Activated T-cell treated with anti-CD3 and anti-CD28 coated beads, Interleukin-2, amount 50 U/mL, for 48 hours (primary cell): ENCODE data around the gene VPS26C.

Experiments
- DNase-seq, 2 experiments: peaks; one replicate each; pipeline ENCODE4 v3.0.0-alpha.2; 2020

The VPS26C gene

DNA sequence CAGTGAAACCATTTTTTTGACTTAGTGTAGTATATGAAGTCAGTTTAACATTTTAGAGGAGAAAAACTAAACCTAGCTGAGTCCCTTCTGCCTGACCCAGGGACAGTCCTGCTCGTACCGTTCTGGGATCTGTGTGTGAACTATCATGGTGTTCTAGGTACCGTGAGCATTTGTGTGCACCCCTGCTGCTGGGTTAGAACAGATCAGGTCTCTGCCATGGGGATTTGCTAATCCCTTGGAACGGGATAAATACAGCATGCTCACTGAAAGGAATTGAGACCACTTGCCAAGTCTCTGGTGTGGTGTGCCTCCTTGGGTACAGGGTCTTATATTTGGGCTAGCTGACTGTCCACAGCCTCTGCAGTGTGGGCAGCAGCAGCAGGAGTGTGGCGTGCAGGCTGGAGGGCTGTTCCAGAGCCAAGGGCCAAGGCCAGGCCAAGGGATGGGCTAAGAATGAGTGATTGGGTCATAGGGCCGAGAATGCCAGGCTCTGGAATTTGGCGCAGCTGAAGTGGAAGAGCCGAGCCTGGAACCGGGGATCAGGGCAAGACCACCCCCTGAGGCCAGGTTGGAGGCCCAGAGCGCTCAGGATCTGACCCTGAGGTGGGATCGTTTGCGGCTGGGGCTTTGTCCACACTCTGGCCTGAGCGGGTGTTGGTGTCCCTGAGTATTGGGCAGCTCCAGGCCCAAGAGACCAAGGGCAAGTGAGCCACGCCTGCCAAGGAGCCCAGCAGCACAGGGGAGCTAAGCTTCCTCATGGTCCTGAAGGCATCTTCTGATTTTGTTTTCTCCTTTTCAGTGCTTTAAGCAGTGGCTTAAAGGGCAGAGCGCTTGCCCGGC lies 66.3 kb downstream of the VPS26C start:
- DNase-seq: no peak

DNA sequence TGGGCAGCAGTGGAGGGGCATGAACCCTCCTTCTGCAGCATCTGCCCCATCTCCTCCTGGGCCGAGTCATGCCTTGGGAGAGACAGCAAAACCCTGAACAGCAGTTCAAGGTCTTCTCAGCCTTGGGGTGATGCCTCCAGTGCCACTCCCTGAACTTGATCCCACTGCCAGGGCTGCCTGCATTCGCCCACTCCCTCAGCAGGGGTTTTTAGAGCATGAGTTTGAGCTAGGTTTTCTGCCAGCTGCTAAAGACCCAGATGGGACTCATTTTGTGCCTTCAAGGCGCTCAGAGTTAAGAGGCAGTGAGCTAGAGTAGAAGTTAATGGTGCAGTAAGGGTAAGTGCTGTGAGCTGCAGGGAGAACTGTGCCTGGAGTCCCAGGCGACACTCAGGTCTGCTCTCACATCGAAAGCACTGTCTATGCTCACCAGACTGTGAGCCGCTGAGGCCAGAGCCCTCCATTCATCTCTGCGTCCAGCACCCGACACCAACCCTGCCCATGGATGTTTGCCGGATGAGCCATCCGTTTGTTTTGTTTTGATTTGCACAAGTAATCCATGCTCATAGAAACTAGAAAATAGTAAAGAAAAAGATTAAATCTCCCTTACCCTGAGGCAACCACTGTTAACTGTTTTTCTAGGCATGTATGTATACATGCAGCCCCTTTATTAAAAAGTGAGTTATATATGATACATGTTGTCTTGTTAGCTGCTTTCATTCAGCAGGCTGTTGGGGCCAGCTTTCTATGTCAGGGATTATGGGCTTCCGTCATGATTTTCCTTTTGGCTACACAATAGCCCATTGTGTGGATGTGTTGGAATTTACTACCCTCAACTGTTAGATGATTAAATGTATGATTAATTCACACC lies 67.8 kb downstream of the VPS26C start:
- DNase-seq: no peak

- DNase-seq: no peak
Observed at GRCh38 chr21:37197746-37198145, 69.4 kb downstream of the VPS26C start.

- DNase-seq: no peak
Observed at GRCh38 chr21:37196847-37197246, 70.3 kb downstream of the VPS26C start.

DNA sequence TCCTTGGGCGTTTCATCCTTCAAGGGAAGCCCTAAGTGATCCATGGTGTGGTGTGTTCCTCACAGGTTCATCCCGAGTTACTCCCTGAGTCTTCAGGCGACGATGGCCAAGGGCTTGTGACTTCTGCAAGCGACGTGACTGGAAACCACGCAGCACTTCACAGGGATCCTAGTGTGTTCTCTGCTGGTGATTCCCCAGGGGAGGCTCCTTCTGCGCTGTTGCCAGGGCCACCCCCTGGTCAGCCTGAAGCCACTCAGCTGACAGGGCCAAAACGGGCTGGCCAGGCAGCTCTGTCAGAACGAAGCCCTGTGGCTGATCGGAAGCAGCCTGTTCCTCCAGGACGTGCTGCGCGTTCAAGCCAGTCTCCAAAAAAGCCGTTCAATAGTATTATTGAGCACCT lies 71.5 kb downstream of the VPS26C start:
- no peak for DNase-seq

DNA sequence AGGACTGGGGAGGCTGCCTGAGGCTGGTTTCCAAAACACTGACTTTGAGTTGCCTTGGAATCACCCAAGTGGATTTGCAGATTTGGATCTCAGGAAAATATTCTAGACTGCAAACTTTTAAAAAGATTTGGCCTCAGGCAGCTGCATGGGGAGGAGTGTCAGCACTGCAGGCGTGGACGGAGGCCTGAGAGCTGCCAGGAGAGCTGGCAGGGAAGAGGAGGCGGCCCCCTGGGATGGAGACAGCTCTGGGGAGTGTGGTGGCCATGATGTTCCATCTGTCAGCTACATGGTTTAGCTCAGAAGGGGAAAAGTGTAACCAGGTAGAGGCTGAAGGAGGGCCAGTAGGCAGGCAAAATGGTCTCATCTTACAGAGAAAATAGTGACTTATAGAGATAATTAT lies 72.1 kb downstream of the VPS26C start:
- no peak for DNase-seq

DNA sequence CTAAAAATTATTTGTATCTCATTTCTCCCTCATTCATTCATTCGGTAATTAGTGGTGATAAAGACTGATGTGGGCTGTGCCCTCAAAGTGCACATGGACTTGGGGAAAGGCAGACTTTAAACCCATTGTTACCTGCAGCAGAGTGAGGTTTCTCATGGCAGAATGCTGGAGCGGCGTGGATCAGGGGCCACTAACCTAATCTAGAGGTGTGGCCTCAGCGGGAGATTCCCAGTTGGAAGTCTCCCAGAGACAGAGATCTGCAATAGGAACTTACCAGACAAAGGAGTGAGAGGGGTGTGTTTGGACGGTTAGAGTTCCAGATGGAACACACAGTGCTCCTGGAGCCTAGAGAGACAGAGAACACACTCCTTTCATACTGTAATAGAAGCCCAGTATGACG lies 73.5 kb downstream of the VPS26C start:
- no peak for DNase-seq

DNA sequence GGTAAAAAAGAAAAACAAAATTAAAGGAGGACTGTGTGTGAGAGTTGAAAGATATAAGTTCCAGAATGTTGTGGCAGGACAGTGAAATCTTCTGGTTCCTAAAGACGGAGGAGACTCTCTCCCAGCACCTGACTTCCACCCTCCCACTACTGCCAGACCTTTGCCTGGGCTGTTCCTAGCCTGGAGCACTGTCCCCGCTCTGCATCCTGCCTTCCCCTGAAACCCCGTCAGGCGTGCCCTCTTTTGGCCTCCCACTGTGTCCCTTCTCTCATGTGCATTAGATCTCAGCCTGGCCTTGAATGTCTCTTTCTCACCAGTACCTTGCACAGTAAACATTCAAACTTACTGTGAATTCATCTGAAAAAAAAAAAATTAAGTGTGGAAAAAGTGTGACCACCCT lies 74.1 kb downstream of the VPS26C start:
- DNase-seq: no peak

DNA sequence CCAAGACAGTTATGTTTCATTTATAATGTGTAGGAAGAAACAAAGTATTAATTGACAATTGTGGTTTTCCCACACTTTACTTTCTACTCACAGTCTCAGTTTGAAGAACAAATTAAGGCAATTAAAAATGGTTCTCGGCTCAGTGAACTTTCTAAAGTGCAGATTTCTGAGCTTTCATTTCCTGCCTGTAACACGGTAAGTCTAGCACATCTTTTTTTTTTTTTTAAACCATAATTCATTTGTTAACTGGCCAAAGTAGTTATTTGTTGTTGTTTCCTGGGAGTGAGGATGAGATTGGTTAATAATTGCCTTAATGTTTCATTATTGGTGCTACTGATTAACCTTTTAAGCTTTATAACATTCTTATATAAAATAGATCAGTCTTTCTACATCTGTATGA lies 75.1 kb downstream of the VPS26C start:
- DNase-seq: no peak

DNA sequence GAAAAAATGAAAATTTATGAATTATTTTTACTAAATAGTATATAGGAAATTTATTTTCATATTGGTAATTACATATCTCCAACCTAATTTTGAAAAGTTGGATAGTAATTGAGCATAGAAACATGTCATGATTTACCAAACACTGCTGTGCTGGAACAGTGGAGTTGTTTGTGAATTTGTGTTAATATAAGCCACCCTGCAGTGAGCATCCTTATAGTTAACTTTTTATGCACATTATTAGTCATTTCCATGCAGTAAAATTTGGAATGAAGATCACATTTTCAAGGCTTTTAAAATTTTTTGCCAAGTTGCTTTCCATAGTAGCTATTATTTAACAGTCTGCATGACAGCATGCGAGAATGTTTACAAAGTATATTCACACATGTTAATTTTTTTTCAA lies 78.3 kb downstream of the VPS26C start:
- DNase-seq: no peak

DNA sequence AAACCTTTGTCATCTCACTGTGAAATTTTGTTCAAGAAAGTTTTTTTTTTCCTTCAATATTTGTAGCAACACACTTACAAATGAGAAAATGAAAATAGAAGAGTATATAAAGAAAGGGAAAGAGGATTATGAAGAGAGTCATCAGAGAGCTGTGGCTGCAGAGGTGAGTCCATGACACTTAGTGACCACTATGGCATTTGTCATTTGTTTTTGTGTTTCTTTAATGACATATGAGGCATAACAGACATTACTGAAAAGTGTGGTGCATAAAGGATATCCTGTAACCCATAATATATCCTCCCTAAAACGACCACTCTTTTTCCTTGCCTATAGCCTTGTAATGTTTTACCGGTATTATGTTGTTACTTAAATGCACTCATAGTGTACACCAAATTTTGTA lies 80.2 kb downstream of the VPS26C start:
- DNase-seq: no peak

DNA sequence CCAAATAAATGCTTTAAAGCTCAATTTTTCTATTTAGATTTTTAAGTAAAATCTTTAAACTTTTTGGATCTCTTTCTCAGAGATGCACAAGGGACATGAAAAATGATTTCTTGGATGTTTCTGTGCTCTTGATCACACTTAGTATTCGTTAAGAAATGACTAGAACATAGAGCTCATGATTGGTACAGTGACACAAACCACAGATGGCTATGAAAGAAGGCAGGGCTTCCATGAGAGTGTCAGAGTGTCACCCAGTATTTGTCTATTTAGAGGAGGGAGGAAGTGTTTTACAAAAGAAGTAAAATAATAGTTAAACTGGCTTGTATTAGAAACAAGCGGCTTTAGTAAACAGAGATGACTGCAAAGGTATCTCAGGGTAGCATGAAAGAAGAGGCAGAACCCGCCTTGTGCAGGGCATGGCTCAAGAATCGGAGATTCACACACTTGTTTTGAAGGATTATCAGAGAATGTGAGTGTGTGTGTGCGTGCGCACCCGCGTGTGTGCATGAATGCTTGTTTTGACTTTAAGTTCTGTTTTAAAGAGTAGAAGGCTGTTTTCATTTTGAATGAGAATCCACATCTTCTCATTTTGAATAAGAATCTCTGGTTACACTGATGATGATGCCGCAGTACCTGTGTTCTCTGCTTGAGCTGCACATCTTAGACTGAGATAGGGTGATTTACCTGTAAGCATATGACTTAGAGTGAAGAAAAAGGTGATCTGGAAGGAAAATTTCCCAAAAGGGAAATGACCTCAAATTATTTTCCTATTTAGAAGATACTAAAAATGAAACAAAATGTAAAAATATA lies 82.1 kb downstream of the VPS26C start:
- DNase-seq: no peak

DNA sequence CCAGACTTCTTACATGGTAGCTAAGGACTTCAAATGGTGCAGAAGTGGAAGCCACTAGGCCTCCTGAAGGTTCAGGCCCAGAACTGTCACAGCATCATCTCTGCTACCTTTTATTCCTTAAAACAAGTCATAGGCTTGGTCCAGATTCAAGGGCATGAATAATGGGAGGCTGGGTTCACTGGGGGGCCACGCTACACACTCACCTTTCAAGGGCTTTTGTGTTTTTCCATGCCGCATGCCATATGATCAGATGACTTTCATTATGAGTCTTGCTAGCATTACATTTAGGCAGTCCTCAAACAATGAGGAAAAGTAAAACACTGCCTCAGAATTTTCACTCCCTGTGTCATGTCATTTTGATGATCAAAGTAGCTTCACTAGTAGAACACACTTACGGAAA lies 83.4 kb downstream of the VPS26C start:
- no peak for DNase-seq

GRCh38 chr21:37182222-37182621 lies 84.9 kb downstream of the VPS26C start:
- DNase-seq: no peak

DNA sequence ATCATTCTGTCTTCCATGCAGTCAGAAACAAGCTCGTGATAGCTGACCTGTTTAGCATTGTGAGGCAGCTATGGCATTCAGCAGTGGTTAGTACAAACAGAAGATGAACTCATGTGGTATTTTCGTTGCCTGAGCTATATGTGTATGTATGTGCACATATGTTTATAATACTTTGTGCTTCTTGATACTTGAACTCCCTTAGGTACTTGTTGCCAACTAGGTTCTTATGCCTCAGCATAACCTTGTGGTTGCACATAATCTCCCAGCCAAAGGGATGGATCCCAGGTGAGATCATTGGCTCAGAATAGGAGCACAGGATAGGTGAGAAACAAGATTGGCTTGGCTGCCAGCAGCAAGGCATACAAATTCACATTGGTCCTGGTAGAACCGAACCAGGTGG lies 86.1 kb downstream of the VPS26C start:
- no peak for DNase-seq

- no peak for DNase-seq
Observed at GRCh38 chr21:37176716-37177115, 90.4 kb downstream of the VPS26C start.
